GM21447 (cell line): ENCODE measurements around the gene TBPL1.

ENCODE experiments used
- ATAC-seq: cut with Tn5 transposase; IDR thresholded peaks from one replicate; pipeline ENCODE4 v1.9.1; 2021; ENCODE audit not compliant: unreplicated experiment

The TBPL1 gene

DNA sequence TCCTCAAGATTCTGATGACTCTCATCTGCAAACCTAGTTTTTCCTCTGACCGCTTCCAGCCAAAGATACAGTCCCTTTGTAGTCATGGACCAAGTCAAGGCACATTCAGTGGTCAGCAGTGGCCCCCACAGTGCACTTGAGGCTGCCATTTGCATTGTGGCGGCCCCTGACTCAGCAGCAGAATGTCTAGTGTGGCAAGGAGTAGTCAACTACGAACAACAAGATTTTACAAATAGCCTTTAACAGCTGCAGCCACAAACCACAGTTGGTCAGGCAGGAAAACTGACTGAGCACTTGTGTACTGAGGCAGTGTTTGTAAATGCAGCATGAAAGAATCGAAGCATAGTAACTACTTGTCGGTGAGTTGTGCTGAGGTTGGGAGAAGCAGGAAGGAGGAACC, 49.8 kb downstream of the TBPL1 start:
- no peak for ATAC-seq

DNA sequence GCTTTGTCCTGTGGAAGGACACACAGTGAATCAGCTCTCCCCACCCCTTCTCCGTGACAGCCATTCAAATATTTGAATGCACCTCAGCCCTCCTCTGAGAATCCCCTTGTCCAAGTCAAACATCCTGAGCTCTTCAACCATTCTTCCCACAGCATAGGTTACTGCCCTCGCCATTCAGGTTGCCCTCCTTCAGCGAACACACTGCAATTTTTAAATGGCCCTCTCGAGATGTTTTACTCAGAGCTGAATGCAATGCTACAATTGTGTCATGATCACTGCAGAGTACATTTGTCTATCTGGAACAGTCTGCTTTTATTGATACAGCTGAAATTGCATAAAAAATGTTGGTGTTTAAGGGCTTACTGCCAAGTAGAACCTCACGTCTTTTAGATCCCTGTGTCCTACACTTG, 50.5 kb downstream of the TBPL1 start:
- no peak for ATAC-seq

DNA sequence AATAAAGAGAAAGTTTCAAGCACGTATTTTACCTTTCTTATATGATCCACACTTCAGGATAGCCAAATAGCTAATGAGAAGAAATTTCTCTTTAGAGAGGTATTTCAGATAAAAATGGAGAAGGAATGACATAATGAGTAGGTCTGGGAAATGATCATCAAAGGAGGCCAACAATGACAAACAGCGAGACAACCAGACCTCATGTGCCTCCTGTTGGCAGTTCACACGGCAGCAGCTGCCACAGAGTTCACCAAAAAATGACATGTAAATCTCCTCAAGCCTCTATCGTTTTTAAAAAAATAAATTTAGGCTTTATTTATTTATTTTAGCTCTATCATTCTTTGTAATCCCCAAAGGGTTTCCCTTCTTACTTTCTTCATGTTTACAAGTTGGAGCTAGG, 51.7 kb downstream of the TBPL1 start:
- ATAC-seq, result no peak

DNA sequence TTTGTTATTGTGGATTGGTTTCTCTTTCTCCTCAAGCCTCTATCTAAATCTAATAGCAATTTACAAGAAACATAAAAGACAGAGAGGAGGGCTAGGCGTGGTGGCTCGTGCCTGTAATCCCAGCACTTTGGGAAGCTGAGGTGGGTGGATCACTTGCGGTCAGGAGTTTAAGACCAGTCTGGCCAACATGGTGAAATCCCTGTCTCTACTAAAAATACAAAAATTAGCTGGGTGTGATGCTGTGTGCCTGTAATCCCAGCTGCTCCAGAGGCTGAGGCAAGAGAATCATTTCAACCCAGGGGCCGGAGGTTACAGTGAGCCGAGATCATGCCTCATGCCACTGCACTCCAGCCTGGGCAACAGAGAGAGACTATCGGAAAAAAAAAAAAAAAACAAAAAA, 52.8 kb downstream of the TBPL1 start:
- no peak for ATAC-seq

DNA sequence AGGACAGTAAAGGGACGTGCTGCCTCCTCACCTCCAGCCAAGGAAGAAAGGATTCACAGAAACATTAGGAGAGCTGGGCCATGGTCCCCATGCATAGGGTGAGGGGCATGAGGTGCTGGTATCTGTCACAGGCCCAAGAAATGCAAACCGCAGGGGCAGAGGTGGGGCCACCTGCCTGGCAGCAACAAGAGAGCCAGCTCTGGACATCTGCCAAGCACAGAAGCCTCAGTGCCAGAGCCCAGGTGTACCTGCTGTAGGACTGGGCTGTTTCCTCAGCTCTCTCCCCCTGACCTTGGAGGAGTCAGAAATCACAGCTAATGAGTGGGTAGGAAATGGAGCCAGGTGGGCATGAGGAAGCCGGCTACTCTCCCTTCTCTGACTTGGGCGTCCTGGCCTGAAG, 54.1 kb downstream of the TBPL1 start:
- ATAC-seq, result no peak

DNA sequence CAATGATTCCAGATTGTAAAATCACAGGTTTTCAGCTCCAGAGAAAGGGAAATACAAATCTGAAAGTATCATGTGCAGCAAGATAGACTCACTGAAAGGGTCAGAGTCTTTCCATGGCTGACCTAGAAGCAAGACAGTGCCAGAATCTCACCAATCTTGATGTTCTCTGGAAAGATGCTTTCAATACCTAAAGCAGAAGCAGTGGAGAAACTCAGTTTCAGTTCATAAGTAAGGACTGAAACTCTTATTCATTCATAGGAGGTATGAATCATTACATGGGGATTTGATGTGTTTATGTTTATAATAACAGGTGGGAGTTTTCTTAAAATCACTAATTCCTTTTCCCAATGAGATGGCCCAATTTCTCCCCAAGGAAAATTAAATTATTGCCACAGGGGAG, 56.9 kb downstream of the TBPL1 start:
- no peak for ATAC-seq

DNA sequence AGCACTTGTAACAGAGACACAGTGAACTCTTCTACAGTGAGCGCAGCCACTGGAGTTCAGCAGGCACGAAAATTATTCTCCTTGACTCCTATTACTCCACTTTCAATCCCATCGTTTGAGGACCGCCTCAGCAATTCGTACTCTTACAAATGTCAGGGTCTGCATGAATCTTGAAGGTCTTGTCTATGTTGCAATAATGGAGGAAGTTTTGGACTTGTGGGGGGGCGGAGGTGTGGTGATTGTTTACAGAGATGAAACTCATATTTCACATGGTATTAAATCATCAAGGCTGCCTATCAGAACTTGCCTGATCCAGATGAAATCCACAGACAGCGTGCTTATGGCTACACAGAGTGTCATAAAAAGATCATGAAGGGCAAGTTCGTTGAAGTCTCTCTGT, 57.4 kb downstream of the TBPL1 start:
- no peak for ATAC-seq

DNA sequence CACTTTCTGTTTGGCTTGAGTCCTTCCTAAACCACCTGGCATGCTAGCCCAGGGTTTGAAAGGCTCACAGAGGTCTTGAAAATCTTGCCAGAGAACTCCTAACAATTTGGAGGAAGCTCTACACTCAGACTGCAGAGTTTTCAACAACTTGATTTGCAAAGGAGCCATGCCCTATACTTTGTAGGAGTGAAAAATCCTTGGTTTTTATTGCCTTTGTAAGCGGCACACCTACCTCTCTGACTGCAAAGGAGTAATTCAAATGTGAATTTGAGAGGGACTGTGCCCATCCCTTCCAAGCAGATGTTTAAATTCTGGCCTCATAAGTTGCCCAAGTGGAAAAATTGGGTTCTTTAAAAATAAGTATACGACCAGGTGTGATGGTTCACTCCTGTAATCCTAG, 58.0 kb downstream of the TBPL1 start:
- no peak for ATAC-seq

DNA sequence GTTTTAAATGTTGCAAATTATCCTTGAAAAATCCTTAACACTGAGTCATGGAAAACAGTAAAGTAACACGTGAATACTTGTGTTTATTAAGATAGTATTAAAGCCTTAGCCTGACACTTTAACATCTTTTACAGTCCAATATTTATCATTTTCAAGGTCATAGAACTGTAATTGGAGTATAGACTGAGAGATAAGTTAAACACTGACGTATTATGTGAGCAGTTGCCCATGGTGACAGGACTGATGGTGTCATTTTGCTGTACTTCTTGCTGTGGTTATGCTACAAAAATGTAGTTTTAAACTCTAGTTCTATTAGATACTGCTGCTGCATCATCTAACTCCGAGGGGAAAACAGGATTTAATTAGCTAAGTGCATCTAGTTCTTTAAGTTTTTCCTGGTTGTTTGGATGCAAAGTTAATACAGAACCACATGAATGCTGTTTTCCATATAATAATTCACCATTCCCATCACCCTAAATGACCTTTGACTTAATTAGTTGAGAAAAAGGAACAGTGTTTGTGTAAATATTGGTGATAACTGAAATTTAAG, 61.6 kb downstream of the TBPL1 start:
- ATAC-seq, result no peak

DNA sequence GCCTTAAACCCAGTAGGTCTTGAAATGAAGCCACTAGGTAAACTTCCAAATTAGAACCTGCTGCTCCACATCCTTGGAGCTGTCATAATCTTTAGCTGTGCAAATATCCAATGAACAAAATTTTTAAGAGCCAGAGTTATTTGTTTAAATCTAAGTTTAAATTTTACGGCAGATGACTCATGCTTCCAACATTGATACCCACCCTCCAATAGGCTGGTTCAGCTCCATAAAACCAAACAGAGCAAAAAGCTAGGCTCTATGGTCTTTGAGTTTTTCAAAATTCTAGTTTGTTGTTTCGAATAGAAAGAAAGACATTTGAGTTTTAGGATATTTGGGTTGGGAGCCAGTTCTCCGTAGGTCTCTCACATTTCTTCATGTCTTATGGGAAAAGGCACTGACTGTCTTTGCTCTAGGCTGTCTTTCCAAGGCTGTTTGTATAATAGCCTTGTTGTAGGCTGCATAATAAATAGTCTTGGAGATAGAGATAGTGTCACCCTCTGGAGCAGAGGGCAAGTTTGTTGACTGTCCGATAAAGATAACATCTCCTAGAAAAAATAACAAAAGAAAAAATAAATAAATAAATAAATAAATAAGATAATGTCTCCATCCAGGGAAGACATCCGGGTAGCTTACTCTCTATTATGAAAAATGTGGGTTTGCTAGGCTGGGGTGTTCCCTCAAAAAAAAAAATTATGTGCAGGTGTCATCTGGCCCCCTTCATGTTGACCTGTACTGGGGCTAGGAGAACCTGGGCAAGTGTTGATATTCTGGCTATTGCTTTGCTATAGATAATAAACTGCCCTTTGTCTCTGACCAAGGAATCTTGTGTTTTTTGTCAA, 62.9 kb downstream of the TBPL1 start:
- no peak for ATAC-seq

DNA sequence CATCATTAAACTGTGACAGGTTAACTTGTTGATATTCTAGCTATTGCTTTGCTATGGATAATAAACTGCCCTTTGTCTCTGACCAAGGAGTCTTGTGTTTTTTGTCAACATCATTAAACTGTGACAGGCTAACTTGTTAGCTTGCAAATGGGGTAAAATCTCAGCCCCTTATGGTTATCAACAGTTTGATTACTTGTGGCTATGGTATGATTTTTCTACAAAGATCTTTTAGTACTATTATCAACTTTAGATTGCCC, 63.5 kb downstream of the TBPL1 start:
- ATAC-seq, result no peak

DNA sequence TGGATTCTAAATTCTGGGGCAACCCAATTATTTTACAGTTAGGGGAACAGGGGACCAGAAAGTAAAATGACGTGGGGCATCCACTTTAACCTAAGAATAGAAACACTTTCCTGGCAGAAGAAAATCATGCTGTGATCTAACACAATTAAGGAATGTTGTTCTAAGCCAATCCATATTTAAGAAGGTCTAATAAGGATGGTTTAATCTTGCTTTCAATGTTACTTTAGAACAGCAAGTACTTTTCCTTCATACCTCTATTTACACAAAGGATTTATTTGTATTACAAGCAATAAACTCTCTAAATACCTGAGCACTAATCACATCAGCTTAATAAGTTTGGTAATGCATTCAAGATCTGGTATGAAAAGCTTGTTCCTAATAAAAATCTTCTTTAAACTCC, 67.0 kb downstream of the TBPL1 start:
- ATAC-seq, result no peak

DNA sequence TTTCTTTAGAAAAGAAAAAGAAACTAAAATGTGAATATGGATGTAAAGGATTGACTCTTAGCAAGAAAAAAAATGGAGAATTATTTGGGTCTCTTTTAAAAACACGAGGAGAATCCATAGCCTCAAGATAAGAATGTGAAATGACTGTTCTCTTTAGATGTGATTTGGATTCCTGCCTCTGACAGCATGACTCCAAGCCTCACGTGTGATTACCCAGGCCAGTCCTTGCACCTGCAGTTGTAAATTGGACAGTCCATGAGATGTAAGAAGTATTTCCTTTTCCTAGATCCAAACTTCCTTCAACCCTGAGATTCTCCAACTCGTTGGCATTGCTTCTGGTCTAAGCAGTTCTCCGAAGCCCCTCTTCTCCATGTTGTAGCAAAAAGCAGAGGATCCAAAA, 67.5 kb downstream of the TBPL1 start:
- ATAC-seq, result no peak

DNA sequence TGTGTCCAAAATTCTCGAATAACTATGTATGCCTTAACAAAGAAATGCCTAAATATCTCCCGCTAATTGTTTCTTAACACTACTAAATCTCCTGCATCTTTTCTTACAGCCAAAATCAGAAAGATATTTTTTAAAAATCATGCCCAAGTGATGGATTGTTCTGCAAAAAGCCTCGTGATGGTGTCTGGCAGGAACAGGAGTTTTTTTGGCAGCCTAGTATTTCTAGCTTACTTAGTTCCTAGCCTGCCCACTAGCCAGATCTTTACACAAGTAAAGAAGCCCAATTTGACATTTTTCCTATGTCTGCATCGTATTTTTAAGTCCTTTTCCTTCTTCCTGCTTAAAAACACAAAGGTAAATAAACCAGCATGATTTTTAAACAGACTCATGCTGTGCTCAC, 67.9 kb downstream of the TBPL1 start:
- ATAC-seq, result no peak

DNA sequence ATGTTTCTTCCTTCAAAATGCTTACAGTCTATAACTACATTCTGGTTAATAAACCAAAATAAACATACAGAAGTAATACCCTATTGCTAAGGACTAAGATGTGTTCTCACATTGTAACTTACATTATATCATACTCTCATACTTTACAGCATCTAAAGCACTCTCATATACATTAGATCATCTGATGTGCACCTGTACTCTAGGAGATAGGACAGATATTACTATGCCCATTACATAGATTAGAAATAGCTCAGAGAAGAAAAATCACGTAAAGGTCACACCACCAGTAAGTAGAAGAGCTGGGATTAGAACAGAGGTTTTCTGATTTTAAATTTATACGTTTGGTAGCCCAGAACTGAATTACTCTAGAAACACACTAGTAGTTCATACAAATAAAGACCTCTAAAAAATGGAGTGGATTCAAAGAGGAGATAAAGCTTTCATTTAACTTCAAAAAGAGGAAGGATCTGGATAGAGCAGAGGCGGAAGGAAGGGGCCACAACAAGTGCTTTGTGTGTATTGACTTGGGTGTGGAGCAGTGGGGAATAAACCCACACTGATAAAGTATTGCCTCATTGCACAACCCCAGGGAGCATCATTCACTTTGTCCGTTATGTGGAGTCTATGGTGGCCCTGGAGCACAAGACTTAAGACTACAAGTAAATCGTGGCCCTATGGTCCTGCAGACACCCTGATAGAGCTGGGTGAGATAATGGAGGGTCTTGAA, 68.5 kb downstream of the TBPL1 start:
- no peak for ATAC-seq

DNA sequence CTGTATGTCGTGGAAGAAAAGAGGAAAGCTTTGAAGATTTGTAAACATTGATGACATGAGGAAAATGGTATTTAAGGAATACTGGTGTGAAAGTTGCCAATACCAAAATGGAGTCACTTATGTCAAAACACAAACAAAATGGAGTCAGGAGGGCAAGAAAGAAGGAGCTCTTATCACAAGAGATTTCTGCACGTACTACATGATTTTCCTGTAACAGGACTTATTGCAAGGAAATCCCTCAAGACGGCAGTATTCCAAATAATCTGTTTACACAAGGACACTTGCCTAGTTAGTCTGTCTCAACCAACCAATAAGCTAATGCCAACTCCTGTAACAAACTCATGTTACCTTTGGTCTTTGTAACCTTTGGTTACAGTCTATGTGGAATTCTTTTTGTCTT, 69.6 kb downstream of the TBPL1 start:
- ATAC-seq, result no peak

DNA sequence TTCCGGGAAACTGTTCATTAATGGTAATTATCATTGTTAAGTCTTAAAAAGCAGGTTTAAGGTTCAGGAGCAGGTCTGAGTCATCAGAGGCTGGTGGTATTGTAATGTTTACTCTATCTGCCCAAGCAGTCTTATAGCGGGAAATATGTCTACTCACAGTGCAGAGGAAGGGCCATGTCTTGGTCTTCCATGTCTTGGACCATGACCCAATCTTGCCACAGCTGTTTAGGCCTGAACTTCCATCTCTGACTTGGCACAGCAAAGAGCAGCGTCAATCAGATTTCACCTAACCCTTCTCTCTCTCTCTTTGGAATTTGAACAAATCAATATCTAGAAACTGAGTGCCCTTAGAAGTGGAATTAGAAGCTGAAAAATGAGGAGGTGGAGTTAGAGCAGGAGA, 73.6 kb downstream of the TBPL1 start:
- ATAC-seq, result no peak

DNA sequence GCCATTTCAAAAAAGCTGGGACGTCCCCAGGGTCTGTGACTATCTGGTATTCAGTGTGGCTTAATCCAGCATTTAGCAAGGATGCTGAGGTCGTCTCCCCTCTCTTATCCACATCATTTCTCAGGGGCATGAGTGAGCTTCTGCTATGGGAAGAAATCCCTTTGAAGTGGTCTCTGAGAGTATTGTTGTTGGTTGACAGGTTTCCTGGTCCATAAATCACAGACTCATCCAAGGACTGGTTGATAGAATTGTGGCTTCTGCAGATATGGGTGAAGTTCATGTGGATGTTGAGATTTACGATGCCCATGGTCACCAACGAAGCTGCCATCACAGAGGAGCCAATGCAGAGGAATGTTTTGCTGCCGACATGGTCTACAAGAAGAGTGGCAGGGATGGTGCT, 75.4 kb downstream of the TBPL1 start:
- ATAC-seq, result no peak

DNA sequence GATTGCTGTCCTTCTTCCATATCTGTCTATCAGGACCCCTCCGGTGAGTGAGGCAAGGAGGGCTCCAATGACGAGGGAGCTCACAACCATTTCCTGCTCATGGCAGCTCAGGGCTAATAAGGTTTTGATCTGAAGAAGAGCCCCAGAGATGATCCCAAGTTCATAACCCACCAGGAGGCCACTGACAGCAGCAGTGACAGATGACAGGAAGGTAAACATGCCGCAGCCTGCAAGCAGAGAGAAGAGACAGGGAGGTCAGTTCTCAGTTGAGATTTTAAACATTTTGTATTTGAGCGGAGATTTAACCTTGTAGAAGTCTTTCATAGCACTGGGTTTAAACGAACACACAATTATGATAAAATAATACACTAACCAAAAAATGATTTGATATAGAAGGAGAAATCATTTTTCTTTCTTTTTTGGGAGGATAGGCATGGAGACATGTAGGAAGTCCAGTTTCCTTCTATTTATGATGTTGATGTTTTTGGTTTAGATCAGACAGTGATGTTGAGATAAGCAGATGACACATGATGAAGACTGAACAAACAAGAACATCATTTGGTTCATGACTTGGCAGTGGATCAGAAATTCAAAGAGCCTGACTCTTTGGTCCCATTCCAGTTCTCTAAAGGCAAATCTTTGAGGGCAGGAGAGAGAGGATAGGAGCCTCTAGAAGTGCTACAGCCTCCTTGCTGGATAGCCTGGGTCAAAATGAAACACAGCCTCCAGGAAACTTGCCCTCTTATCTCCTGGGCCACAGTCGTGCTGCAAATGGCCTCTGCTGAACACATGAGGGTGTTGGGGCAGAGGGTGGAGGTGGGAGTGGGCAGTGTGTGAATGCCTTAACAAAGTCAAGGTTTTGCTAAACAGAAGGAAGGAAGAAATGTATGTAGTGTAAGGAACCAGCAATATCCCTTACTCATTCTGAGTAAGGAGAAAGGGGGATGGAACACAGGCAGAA, 76.8 kb downstream of the TBPL1 start:
- ATAC-seq, result no peak

DNA sequence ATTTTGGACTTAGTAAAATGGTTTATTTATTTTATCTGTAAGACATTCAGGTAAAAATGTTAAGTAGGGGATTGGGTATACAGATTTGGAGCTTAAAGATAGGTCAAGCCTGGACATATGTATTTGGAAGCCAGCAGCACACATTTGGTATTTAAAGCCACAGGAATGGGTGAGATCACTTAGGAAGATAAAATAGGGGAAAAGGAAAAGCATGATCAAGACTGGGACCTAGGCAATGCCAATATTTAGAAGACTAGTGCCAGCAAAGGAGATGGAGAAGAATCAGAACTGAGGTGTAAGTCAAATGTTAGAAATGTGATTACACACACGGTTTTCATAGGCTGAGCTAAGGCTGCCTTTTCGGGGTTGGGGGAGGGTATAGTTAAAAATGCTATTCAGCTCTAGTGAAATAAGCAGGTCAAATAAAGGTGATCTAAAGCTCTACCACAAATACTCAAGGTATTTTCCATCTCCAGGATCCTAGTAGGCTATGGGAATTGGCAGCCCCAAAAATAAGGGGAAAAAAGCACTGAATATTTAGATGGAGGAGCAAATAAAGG, 78.8 kb downstream of the TBPL1 start:
- ATAC-seq, result no peak

DNA sequence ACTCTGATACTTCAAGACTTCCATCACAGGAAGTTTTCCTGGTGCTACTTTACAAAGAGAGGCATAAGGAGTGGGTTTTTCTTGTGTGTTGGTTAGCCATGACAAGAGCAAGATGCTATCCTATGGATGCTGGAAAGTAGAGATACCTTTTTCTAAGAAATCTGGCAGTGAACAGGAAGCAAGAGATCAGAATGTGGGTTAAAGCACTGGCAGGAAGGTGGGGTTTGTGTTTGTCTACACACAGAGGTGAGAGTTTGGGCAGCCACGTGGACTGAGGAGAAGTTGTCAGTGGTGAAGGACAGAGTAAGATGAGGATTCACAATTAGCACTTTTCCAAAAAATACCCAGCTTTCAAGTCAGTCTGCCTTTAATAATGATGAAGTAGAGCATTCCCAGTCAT, 81.5 kb downstream of the TBPL1 start:
- ATAC-seq, result no peak
